NOMO-1 treated with DMSO at 0.1 percent for 48 hours (cell line): Measurements from ENCODE around the gene LSM5.
"Not testable (repeated sequence)": the region's sequence is repeated elsewhere in the genome, so short reads cannot be mapped to it uniquely, and the experiment has no call there.

Experiments
- DNase-seq: peaks from one replicate; lab custom pipeline; 2025; ENCODE audit not compliant: unreplicated experiment; lab: John Stamatoyannopoulos, UW

Gene LSM5

DNA sequence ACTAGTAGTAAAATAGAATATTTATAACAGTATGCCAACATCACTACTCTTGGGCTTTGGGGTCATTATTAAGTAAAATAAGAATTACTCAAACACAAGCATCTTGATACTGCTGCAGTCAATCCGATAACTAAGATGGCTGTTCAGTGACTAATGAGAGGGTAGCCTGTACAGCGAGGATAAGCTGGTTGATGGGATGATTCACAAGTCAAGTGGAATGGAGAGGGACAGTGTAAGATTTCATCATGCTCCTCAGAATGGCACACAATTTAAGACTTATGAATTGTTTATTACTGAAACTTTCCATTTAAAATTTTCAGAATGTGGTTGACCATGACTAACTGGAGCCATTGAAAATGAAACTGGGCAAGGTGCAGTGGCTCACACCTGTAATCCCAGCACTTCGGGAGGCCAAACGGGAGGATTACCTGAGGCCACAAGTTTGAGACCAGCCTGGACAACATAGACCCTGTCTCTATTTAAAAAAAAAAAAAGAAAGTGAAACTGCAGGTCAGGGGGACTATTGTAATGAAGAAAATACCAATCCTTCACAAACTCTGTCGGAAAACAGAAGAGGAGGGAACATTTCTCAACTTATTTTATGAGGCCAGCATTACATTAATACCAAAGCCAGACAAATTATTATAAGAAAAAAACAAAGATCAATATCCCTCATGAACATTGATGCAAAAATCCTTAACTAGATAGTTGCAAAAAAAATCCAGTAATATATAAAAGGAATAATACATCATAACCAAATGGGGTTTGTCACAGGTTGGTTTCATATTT is 16.3 kb upstream of the LSM5 start:
- DNase-seq, result peak; percentile 70

DNA sequence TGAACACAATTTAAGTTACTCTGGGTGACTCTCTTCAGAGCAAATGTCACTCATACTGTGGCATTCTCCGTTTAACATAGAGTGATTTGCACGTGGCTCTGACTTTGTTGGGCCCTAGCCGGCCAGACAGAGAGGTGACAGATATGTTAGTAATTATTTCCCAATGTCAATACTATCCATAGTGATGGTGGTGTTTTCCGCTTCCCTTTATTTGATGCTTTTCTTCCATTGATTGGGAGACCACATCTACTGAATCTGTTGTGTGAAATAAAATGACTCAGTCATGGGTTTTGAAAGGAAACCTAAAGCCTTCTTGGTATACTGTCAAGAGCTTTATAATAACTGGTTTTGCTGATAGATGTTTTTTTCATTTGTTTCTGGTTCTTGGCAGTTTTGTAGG is 12.5 kb upstream of the LSM5 start:
- DNase-seq, result no peak

DNA sequence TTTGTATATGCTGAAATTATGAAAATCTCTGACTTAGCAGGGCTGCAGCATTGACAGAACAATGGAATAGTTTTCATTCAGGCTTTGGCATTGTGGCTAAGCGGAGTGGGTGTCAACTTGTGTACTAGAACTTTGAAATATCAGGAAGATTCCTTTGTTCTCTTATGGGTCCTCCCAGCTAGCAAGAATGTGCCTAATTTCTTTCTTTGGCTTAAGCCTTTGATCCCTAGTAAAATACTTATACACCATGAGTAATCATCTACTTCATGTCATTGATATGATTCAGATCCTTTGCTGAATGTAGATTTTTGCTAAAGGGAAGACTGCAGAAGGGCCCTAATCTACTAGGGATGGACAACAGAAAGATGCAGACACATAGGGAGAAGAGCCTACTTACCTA is 11.3 kb upstream of the LSM5 start:
- DNase-seq, result no peak

DNA sequence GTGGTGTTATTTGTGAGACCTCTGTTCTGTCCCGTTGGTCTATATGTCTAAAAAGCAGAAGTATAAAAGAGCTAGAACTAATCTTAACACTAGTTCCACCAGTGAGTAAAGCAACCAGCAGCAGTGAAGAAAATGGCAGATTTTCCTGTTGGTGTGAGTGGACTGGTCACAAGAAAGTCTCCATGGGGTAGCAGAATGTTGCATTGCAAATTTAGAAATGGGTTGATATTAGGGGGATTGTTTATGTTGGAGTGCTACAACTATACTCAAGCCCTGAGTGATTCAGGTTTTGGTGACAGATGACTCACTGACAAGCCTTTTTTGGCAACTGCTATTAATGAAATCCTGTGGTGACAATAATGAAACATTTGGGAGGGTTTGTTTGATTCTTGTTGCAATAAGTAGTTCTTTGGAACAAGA is 10.8 kb upstream of the LSM5 start:
- peak; percentile 75 for DNase-seq

DNA sequence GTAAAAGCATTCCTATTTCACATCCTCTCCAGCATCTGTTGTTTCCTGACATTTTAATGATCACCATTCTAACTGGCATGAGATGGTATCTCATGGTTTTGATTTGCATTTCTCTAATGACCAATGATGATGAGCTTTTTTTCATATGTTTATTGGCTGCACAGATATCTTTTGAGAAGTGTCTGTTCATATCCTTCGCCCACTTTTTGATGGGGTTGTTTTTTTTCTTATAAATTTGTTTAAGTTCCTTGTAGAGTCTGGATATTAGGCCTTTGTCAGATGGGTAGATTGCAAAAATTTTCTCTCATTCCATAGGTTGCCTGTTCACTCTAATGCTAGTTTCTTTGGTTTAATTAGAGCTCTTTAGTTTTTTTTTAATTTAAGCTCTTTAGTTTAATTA is 10.0 kb upstream of the LSM5 start:
- not testable (repeated sequence) for DNase-seq

DNA sequence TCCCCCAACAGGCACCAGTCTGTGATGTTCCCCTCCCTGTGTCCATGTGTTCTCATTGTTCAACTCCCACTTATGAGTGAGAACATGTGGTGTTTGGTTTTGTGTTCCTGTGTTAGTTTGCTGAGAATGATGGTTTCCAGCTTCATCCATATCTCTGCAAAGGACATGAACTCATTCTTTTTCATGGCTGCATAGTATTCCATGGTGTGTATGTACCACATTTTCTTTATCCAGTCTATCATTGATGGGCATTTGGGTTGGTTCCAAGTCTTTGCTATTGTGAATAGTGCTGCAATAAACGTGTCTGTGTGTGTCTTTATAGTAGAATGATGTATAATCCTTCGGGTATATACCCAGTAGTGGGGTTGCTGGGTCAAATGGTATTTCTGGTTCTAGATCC is 9.6 kb upstream of the LSM5 start:
- not testable (repeated sequence) for DNase-seq

DNA sequence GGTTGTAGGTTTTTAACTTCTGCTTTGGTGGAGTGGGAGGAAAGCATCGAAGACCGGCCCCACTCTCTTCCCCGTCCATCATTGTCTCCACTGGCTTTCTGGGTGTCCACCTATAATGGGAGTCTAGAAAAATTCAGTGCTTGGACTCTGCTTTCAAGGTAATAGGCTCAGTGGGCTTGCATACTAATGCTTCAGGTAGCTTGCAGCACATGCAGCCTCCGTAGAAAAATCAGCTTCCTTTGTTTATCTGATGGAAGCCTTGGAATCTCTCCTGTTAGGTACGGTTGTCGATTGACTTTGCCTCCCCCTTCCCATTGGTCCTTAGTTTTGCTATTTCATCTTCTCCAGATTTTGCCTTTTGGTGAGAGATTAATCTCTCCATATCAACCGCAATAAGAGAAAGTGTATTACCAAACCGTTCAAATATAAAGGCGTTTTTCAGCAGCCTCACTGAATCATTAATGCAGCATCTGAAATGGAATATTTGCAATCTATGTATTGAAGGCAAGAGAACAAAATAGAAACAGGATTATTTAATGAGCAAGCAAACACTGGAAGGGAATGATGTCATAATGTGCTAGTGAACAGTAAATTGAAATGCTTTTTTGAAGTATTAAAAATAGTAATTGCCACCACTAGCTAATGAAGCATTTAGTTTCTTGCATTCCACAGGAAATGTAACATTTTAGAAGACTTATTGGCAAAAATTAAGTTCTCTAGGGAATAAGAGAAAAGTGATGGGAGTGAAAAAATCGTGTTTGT is 6.1 kb upstream of the LSM5 start:
- DNase-seq, result no peak

DNA sequence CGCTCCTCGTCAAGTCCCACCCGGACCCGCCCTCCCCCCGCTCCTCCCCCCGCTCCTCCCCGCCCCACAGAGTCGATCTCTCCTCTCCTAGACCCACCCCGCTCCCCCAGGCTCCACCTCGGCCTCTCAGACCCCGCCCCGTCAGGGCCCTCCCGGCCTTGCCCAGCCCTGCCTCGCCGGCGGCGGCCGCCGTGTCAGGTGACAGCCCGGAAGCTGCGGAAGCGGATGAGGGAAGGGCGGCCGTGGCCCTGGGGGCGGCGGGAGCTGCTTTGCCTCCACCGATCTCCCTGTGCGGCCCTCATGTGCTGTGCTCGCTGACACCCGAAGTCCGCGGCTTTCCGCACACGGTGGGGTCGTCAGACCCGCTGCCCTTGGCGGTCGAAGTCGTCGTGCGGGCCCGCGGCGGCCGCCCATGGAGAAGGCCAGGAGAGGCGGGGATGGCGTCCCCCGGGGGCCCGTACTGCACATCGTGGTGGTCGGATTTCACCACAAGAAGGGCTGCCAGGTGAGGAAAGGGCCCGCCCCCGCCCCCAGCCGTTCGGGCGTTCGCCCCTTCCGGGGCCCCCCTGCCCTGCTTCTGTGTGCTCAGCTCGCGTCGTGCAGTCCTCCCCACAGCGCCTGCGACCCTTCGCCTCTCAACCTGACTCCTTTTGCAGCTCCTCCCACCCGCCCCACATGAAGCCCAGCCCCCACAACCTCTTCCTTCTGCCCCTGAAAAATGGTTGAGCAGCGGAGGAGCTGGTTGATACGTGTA is 5.3 kb upstream of the LSM5 start, which contains the start of gene AVL9:
Gene AVL9, plus strand, starts transcription at position 192 of the 754 bp plus-strand sequence. Its CDS starts 221 bp downstream, at position 413.
- peak; percentile 94 for DNase-seq

DNA sequence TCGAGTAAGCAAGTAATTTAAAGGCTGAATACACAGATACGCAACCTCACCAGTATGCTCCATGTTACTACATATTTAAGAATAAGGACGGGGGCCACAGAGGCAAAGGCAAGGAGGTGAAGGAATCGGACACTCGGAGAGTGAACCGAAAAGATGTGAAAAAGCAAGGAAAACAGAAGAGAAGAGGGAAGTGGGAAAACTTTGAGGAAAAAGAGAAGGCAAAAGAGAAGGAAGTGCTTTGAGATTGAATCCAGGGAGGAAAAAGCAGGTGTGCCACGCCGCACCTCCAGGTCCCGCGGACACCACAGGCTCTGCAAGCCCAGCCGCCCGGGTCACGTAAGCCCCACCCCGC is 4.7 kb upstream of the LSM5 start:
- DNase-seq, result no peak

DNA sequence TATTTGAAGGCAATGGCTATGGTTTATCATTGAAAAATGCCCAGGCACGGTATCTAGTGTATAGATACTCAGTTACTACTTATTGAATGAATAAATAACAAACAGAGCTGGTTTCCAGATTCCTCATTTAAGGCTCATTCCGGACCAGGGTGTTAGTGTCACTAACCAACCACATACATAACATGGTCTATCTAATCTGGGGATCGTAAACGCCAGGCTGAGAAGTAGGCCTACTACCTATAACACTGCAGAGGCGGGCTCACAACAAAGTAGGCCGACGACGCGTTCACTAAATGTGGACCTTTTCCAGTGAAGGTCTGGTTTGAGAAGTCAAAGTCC is 423 bp downstream of the LSM5 start:
- no peak for DNase-seq

DNA sequence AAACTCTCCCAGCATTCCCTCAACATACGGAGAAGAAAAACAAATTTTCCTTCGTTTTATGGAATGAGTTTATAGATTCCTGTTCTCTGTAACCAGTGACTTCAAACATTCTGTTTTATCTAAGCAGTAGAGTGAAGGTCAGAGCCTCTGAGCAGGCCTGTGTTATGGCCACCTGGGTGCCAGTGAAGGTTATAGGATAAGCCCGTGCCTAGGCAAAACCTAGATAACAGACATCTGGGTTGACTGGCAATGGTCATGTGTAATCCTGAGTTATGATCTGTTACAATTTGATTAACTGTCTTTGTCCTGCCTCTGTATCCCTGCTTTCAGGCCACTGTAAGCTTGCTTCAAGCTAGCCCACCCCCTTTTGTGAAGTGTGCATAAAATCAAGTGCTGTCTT is 8.3 kb downstream of the LSM5 start:
- no peak for DNase-seq

DNA sequence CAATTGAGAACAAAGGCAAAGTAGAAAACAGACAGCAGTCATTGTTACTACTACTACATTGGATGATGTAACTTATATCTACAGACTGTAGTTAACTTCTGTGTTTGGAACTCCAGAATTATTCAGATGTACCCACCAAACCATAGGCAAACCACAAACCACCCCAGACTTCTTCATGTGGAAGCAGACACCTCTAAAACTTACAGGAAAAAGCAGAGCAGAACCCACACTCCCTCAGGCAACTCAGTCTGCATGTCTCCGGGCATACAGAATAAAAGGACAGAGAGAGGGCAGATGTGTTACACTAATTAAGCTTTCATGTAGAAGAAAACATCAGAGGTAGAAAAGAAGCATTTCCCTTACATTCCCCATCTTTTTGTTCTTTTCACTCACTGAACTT is 9.0 kb downstream of the LSM5 start:
- DNase-seq, result no peak

DNA sequence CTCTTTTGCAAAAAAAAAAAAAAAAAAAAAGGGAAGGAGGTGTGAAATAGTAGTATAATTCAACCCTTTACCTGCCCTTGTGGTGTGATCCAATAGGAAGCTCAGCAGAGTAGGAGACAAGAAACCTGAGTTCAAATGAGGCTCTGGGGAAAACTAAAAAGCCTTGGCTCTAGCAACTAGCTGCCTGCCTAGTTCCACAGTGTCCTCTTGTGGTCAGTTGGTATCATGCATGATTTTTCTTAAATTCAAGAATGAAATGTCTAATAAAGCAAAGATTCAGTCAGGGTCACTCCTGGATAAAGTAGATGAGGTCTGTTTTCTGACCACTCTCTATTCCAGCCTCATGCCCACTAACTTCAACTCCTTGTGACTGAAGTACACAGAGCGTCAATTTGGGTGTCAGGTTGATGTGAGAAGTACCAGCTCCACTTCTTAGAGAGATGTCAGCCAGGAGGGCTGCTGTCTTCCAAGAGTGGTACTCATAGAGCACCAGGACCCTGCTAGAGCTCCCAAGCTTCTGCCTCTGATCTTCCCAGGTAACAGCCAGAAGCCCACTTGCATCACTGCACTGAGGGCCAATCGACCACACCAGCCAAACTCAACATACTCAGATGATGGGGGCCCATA is 10.5 kb downstream of the LSM5 start:
- peak; percentile 32 for DNase-seq

DNA sequence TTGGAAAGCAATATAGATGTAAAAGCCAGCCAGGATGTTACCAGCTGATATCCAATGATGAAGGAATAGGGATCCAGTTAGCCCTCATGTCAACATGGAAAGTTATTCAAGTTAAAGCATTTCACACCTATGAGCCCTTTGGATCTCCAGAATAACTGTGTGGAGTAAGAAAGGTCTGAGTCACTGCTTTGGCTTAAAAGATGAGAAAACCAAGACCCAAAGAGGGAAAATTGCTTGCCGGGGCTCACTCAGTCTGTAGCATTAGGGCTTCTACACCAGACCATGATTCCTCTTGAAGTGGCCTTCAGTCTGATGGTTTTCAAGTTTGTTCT is 12.6 kb downstream of the LSM5 start:
- no peak for DNase-seq

DNA sequence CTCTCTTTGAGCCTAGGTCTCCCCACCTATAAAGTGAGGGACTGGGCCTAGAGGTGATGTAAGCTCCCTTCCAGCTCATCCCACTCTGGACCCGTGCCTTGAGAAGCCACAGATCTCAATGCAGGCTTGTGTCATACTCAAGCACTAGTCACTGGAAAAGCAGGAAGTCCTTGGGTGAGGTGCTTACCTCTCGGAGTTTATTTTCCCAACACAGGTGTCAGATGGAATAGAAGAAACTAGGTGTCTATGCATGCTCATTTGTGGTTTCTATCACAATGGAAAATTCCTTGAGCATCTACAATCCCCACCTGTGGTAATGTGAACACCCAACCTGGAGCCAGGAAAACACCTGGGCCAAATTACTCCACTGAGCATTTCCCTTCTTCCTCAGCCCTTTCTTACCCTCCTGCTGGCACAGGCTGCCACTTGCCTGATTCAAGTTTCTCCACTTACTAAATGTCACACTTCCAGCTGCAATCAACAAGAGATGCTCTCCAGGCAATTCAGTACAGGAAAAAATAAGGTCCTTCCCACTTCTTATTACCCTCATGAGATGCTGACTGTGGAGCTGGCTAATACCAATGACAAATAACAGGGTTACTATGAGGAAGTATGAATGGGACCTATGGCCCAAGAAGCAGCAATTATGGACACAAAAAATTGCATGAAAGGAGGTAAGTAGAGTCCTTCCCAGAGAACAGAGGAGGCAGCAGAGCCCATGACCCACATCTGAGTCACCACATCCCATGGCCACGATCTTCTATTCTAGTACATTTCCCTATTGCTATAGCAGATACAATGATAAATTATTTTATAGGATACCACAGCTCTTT is 13.1 kb downstream of the LSM5 start:
- DNase-seq, result no peak

DNA sequence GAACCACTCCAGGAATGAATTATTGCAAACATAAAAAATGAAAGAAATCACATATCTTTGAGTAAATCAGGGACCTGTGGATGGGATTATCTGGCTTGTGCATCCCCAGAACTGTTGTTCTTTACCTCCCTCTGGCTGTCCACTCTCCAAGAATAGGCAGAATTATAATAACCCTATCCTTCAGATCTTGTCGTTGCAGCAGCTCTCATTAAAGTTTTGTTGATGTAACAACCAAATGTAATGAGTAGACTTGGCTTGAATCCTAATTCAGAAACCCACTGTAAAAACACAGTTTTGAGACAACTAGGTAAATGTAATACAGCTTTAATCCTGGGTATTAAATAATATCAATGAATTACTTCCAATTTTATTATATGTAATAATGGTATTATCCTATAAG is 16.2 kb downstream of the LSM5 start:
- no peak for DNase-seq

DNA sequence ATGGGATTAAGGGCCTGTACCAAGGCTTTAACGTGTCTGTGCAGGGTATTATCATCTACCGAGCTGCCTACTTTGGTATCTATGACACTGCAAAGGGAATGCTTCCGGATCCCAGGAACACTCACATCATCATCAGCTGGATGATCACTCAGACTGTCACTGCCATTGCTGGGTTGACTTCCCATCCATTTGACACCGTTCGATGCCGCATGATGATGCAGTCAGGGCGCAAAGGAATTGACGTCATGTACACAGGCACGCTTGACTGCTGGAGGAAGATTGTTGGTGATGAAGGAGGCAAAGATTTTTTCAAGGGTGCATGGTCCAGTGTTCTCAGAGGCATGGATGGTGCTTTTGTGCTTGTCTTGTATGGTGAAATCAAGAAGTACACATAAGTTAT is 18.2 kb downstream of the LSM5 start:
- DNase-seq, result no peak

DNA sequence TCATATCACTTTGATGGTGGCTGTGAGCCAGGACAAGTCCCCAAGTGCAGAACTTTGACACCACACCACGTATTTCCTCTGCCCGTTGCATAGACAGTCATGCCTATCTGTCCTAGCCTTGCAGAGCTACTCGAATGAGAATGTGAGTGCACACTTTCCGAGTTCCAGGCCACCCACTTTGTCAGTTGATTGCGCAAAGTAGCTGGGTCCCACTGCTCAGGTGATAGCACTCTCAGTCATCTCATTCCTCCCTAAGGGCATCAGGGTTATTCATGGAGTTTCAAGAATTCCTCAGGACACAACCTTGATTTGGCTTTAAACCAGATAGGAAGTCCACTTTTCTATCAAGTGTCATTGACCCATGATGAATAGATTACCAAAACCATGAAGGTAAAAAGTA is 19.3 kb downstream of the LSM5 start:
- no peak for DNase-seq

DNA sequence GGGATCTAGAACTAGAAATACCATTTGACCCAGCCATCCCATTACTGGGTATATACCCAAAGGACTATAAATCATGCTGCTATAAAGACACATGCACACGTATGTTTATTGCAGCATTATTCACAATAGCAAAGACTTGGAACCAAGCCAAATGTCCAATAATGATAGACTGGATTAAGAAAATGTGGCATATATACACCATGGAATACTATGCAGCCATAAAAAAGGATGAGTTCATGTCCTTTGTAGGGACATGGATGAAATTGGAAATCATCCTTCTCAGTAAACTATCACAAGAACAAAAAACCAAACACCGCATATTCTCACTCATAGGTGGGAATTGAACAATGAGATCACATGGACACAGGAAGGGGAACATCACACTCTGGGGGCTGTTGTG is 20.2 kb downstream of the LSM5 start:
- DNase-seq, result not testable (repeated sequence)

DNA sequence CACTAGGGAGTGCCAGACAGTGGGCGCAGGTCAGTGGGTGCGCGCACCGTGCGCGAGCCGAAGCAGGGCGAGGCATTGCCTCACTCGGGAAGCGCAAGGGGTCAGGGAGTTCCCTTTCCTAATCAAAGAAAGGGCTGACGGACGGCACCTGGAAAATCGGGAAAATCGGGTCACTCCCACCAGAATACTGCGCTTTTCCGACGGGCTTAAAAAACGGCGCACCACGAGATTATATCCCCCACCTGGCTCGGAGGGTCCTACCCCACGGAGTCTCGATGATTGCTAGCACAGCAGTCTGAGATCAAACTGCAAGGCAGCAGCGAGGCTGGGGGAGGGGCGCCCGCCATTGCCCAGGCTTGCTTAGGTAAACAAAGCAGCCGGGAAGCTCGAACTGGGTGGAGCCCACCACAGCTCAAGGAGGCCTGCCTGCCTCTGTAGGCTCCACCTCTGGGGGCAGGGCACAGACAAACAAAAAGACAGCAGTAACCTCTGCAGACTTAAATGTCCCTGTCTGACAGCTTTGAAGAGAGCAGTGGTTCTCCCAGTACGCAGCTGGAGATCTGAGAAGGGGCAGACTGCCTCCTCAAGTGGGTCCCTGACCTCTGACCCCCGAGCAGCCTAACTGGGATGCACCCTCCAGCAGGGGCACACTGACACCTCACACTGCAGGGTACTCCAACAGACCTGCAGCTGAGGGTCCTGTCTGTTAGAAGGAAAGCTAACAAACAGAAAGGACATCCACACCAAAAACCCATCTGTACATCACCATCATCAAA is 25.4 kb downstream of the LSM5 start:
- not testable (repeated sequence) for DNase-seq
